ENCODE results near the gene RASA2.

RASA2 gene

DNA sequence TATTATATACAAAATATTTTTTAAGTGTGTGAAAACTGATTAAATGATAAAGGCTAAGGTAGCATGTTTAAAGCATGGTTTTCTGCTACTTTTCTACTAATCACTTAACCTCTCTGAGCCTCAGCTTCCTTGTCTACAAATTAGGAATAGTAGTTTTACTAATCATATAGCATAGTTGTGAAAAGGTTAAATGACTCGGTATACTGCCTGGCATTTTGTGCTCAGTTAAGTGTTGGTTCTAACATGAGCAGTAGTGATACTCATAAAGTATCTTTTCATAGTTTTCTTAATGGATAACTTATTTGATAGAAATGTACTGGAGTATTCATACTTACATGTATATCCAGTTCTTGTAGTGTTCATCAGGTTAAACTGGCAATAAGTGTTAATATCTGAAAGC is 13.6 kb downstream of the RASA2 start:
- Histone ChIP-seq H3K9ac (ENCODE audit: low read length) (no peak overlapping the region), H3K27ac (ENCODE audit: low read length) (no peak overlapping the region)

GRCh38 chr3:141505166-141505565 is 18.3 kb downstream of the RASA2 start:
- Histone ChIP-seq H3K9ac (ENCODE audit: low read length) (no peak overlapping the region), H3K36me3 (ENCODE audit: control insufficient read depth, low read depth, low read length) (no peaks in the 10 kb centered on the region), H3K9me3 (ENCODE audit: control insufficient read depth, low read depth, low read length) (no peaks in the 10 kb centered on the region), H3K27me3 (ENCODE audit: control insufficient read depth, insufficient read depth, low read length) (no peaks in the 10 kb centered on the region), H3K27ac (ENCODE audit: low read length) (no peak overlapping the region), H3K4me1 (ENCODE audit: control insufficient read depth, low read depth, low read length) (no peaks in the 10 kb centered on the region), H3K4me3 (ENCODE audit: low read length) (no peak overlapping the region)

More for the DNA sequence above, 13.6 kb downstream of the RASA2 start:
- H3K4me3 ChIP-seq (ENCODE audit: low read length) = no peak overlapping the region
- no peaks in the 10 kb centered on the region for H3K27me3 ChIP-seq (ENCODE audit: control insufficient read depth, insufficient read depth, low read length)
- no peaks in the 10 kb centered on the region for H3K36me3 ChIP-seq (ENCODE audit: control insufficient read depth, low read depth, low read length)
- no peaks in the 10 kb centered on the region for H3K4me1 ChIP-seq (ENCODE audit: control insufficient read depth, low read depth, low read length)
- H3K9me3 ChIP-seq (ENCODE audit: control insufficient read depth, low read depth, low read length) = no peaks in the 10 kb centered on the region

DNA sequence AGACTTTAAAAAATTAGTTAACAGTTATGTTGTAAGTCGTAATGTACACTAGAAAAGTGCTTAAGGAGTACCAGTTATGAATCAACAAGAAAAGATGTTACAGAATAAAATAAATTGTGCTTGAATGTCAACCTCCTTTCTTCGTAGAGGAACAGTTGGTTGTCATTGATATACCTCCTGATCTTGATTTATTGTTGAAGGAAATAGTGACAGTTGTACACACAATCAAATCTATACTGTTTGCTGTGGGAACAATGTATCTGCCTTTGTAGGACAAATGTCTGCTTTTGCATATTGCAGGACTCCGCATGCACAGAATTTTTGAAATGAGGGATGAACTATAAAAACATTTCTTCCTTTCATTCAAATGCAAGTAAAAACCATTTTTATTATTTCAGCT is 19.2 kb downstream of the RASA2 start:
- Histone ChIP-seq H3K4me3 (ENCODE audit: low read length) (no peak overlapping the region), H3K4me1 (ENCODE audit: control insufficient read depth, low read depth, low read length) (no peaks in the 10 kb centered on the region), H3K27me3 (ENCODE audit: control insufficient read depth, insufficient read depth, low read length) (no peaks in the 10 kb centered on the region), H3K9me3 (ENCODE audit: control insufficient read depth, low read depth, low read length) (no peaks in the 10 kb centered on the region), H3K27ac (ENCODE audit: low read length) (no peak overlapping the region), H3K36me3 (ENCODE audit: control insufficient read depth, low read depth, low read length) (no peaks in the 10 kb centered on the region), H3K9ac (ENCODE audit: low read length) (no peak overlapping the region)

GRCh38 chr3:141507392-141508066 is 20.7 kb downstream of the RASA2 start:
- H3K9ac ChIP-seq (ENCODE audit: low read length) = no peak overlapping the region
- H3K36me3 ChIP-seq (ENCODE audit: control insufficient read depth, low read depth, low read length) = no peaks in the 10 kb centered on the region
- no peaks in the 10 kb centered on the region for H3K27me3 ChIP-seq (ENCODE audit: control insufficient read depth, insufficient read depth, low read length)
- no peak overlapping the region for H3K4me3 ChIP-seq (ENCODE audit: low read length)
- no peaks in the 10 kb centered on the region for H3K9me3 ChIP-seq (ENCODE audit: control insufficient read depth, low read depth, low read length)
- no peak overlapping the region for H3K27ac ChIP-seq (ENCODE audit: low read length)
- no peaks in the 10 kb centered on the region for H3K4me1 ChIP-seq (ENCODE audit: control insufficient read depth, low read depth, low read length)

- Histone ChIP-seq H3K36me3 (ENCODE audit: control insufficient read depth, low read depth, low read length) (no peaks in the 10 kb centered on the region), H3K27ac (ENCODE audit: low read length) (no peak overlapping the region), H3K4me3 (ENCODE audit: low read length) (no peak overlapping the region), H3K9me3 (ENCODE audit: control insufficient read depth, low read depth, low read length) (no peaks in the 10 kb centered on the region), H3K27me3 (ENCODE audit: control insufficient read depth, insufficient read depth, low read length) (no peaks in the 10 kb centered on the region), H3K4me1 (ENCODE audit: control insufficient read depth, low read depth, low read length) (no peaks in the 10 kb centered on the region), H3K9ac (ENCODE audit: low read length) (no peak overlapping the region)
Measured at GRCh38 chr3:141508067-141508436, 21.2 kb downstream of the RASA2 start.

DNA sequence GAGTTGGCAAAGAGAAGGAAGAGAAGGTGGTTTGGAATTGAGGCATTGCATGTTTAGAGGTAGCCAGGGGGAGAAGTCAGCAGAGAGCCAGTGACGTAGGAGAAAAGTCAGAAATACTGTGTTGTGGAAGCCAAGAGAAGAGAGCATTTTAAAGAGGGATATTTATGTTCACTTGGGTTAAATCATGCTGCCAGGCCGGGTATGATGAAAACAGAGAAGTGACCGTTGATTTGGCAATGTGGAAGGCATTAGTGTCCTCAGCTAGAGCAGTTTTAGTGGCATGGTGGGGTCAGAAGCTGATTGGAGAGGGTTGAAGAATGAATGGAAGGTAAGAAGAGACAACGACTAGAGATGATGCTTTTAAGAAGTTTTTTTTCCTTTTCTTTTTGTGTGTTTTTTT is 24.5 kb downstream of the RASA2 start:
- Histone ChIP-seq H3K9ac (ENCODE audit: low read length) (no peak overlapping the region), H3K4me1 (ENCODE audit: control insufficient read depth, low read depth, low read length) (no peaks in the 10 kb centered on the region), H3K9me3 (ENCODE audit: control insufficient read depth, low read depth, low read length) (no peaks in the 10 kb centered on the region), H3K27ac (ENCODE audit: low read length) (no peak overlapping the region), H3K4me3 (ENCODE audit: low read length) (no peak overlapping the region), H3K27me3 (ENCODE audit: control insufficient read depth, insufficient read depth, low read length) (no peaks in the 10 kb centered on the region), H3K36me3 (ENCODE audit: control insufficient read depth, low read depth, low read length) (peaks cover 17% of the 10 kb centered on the region)

DNA sequence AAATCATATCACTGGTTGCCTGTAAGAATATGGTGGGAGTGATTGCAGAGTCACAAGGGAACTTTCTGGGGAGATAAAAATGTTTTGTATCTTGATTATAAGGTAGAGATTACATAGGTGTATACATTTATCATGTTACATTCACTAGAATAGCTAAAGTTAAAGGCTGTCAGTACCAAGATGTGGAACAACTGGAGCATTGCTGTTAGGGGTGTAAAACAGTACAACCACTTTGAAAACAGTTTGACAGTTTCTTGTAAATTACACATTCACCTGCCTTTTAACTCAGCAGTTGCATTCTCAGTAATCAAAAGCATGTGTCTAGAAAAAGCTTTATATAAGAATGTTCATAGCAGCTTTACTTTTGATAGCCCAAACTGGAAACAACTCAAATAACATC is 27.6 kb downstream of the RASA2 start:
- Histone ChIP-seq H3K9ac (ENCODE audit: low read length) (no peak overlapping the region), H3K27me3 (ENCODE audit: control insufficient read depth, insufficient read depth, low read length) (no peaks in the 10 kb centered on the region), H3K36me3 (ENCODE audit: control insufficient read depth, low read depth, low read length) (peaks cover 27% of the 10 kb centered on the region), H3K9me3 (ENCODE audit: control insufficient read depth, low read depth, low read length) (no peaks in the 10 kb centered on the region), H3K4me3 (ENCODE audit: low read length) (no peak overlapping the region), H3K4me1 (ENCODE audit: control insufficient read depth, low read depth, low read length) (no peaks in the 10 kb centered on the region), H3K27ac (ENCODE audit: low read length) (no peak overlapping the region)

GRCh38 chr3:141519587-141519986 is 32.8 kb downstream of the RASA2 start:
- Histone ChIP-seq H3K27me3 (ENCODE audit: control insufficient read depth, insufficient read depth, low read length) (no peaks in the 10 kb centered on the region), H3K4me3 (ENCODE audit: low read length) (no peak overlapping the region), H3K9me3 (ENCODE audit: control insufficient read depth, low read depth, low read length) (no peaks in the 10 kb centered on the region), H3K4me1 (ENCODE audit: control insufficient read depth, low read depth, low read length) (no peaks in the 10 kb centered on the region), H3K27ac (ENCODE audit: low read length) (no peak overlapping the region), H3K9ac (ENCODE audit: low read length) (no peak overlapping the region), H3K36me3 (ENCODE audit: control insufficient read depth, low read depth, low read length) (peaks cover 23% of the 10 kb centered on the region)

DNA sequence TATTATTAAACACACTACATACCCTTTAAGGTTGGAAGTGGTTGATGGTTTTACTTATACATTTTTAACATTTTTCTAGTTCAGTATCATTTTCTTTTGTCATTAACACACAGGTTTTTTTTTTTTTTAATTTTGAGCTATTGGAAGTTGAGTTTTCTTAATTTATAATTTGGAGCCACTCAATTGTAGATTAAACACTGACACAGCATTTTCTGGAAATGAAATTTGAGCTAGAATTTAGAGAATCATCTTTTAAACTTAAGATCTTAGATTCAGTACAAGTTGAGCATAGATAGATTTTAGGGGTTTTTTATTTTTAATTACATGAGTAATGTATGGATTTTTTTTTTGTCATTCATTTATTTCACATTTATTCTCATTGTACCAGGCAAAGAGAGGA is 35.0 kb downstream of the RASA2 start:
- Histone ChIP-seq H3K9ac (ENCODE audit: low read length) (no peak overlapping the region), H3K4me1 (ENCODE audit: control insufficient read depth, low read depth, low read length) (peaks cover 6% of the 10 kb centered on the region), H3K27me3 (ENCODE audit: control insufficient read depth, insufficient read depth, low read length) (no peaks in the 10 kb centered on the region), H3K9me3 (ENCODE audit: control insufficient read depth, low read depth, low read length) (no peaks in the 10 kb centered on the region), H3K36me3 (ENCODE audit: control insufficient read depth, low read depth, low read length) (peaks cover 10% of the 10 kb centered on the region), H3K27ac (ENCODE audit: low read length) (no peak overlapping the region), H3K4me3 (ENCODE audit: low read length) (no peak overlapping the region)

DNA sequence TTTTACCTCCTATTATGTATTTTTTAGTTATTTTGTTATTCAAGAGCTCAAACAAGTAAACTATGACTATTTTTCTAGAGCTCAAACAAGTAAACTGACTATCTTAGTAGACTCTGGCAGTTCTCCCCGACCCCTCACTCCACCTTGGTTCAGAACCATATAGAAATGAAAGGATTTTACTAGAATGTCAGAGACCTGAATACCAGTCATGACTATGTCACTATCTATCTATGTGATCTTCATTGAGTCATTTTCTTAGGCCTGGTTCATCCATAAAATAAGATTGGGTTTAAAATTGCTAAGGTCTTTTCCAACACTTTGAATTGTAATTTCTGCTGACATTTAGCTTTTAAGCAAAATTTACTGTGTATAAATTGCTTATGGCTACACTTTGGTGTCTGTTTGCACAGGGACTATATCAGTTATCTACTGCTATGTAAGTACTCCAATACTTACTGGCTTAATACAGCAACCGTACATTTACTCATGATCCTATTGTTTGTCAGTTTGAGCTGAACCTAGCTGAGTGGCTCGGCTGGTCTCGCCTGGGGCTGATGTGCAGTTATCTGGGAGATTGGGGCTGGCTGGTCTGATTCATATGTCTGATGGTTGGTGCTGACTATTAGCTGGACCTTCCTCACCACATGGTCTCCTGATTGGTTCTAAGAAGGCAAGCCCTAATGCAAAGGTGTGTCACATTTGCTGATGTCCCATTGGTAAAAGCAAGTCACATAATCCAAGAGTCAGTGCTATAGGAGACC is 37.0 kb downstream of the RASA2 start:
- Histone ChIP-seq H3K4me3 (ENCODE audit: low read length) (no peak overlapping the region), H3K27ac (ENCODE audit: low read length) (no peak overlapping the region), H3K36me3 (ENCODE audit: control insufficient read depth, low read depth, low read length) (peaks cover 4% of the 10 kb centered on the region), H3K9me3 (ENCODE audit: control insufficient read depth, low read depth, low read length) (no peaks in the 10 kb centered on the region), H3K9ac (ENCODE audit: low read length) (no peak overlapping the region), H3K4me1 (ENCODE audit: control insufficient read depth, low read depth, low read length) (peaks cover 7% of the 10 kb centered on the region), H3K27me3 (ENCODE audit: control insufficient read depth, insufficient read depth, low read length) (no peaks in the 10 kb centered on the region)

- Histone ChIP-seq H3K4me3 (ENCODE audit: low read length) (no peak overlapping the region), H3K36me3 (ENCODE audit: control insufficient read depth, low read depth, low read length) (peaks cover 4% of the 10 kb centered on the region), H3K9me3 (ENCODE audit: control insufficient read depth, low read depth, low read length) (no peaks in the 10 kb centered on the region), H3K27me3 (ENCODE audit: control insufficient read depth, insufficient read depth, low read length) (no peaks in the 10 kb centered on the region), H3K9ac (ENCODE audit: low read length) (no peak overlapping the region), H3K27ac (ENCODE audit: low read length) (no peak overlapping the region), H3K4me1 (ENCODE audit: control insufficient read depth, low read depth, low read length) (peaks cover 7% of the 10 kb centered on the region)
Measured at GRCh38 chr3:141524988-141525387, 38.2 kb downstream of the RASA2 start.

DNA sequence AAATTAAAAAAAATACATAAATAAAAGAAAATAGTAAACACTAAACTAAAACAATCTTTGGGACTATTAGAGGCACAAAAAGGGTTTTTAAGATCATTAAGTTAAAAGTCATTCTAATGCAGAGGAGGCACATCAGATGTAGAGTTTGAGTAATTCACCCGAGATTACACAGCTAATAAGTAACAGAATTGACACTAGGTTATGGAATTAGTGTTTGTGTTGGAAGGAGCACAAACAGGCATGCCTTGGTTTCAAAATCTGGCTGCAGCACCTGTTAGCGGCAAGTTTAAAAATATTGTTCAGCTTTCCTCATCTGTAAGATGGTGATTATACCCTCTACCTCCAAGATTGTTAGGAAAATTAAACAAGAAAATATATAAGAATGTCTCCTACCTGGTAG is 39.0 kb downstream of the RASA2 start:
- H3K36me3 ChIP-seq (ENCODE audit: control insufficient read depth, low read depth, low read length) = no peaks in the 10 kb centered on the region
- no peaks in the 10 kb centered on the region for H3K9me3 ChIP-seq (ENCODE audit: control insufficient read depth, low read depth, low read length)
- H3K4me1 ChIP-seq (ENCODE audit: control insufficient read depth, low read depth, low read length) = peaks cover 7% of the 10 kb centered on the region

More for the DNA sequence above, 39.0 kb downstream of the RASA2 start:
- Histone ChIP-seq H3K27me3 (ENCODE audit: control insufficient read depth, insufficient read depth, low read length) (no peaks in the 10 kb centered on the region), H3K27ac (ENCODE audit: low read length) (no peak overlapping the region), H3K4me3 (ENCODE audit: low read length) (no peak overlapping the region), H3K9ac (ENCODE audit: low read length) (no peak overlapping the region)
